GM18867 (cell line): ENCODE results near the gene CD74.
"Not testable (repeated sequence)": the region's sequence is repeated elsewhere in the genome, so short reads cannot be mapped to it uniquely, and the experiment has no call there.

ENCODE experiments used
- ATAC-seq: cut with Tn5 transposase; IDR thresholded peaks from one replicate; pipeline ENCODE4 v1.9.1; 2021; ENCODE audit warnings: mild to moderate bottlenecking, moderate library complexity; ENCODE audit not compliant: unreplicated experiment

Gene CD74

GRCh38 chr5:150441813-150442698, 29.3 kb upstream of the CD74 start:
- no peak for ATAC-seq

- no peak for ATAC-seq
These were observed 28.5 kb upstream of the CD74 start for GRCh38 chr5:150440948-150441812.

- no peak for ATAC-seq
These were observed 26.3 kb upstream of the CD74 start for GRCh38 chr5:150438873-150439546.

- peak; percentile 94 for ATAC-seq
These were observed 23.5 kb upstream of the CD74 start for GRCh38 chr5:150436141-150436680.

GRCh38 chr5:150434464-150434863, 21.8 kb upstream of the CD74 start:
- ATAC-seq = no peak

- ATAC-seq = no peak
These were observed 18.9 kb upstream of the CD74 start for GRCh38 chr5:150431574-150431973.

GRCh38 chr5:150431048-150431447, 18.3 kb upstream of the CD74 start:
- ATAC-seq = no peak

GRCh38 chr5:150429410-150429873, 16.7 kb upstream of the CD74 start:
- ATAC-seq = peak; percentile 79

- ATAC-seq = no peak
These were observed 16.3 kb upstream of the CD74 start for GRCh38 chr5:150428978-150429377.

GRCh38 chr5:150428106-150428876, 15.6 kb upstream of the CD74 start:
- no peak for ATAC-seq

GRCh38 chr5:150426165-150426564, 13.5 kb upstream of the CD74 start:
- ATAC-seq = not testable (repeated sequence)

- no peak for ATAC-seq
These were observed 10.0 kb upstream of the CD74 start for GRCh38 chr5:150422758-150423157.

- no peak for ATAC-seq
These were observed 9.4 kb upstream of the CD74 start for GRCh38 chr5:150422075-150422474.

- ATAC-seq = peak; percentile 76
These were observed 7.0 kb upstream of the CD74 start for GRCh38 chr5:150419630-150420270.

GRCh38 chr5:150413902-150414790, 1.4 kb upstream of the CD74 start:
- not testable (repeated sequence) for ATAC-seq

- no peak for ATAC-seq
These were observed 629 bp upstream of the CD74 start for GRCh38 chr5:150413176-150413901.

- peak; percentile 16 for ATAC-seq
These were observed 1.3 kb downstream of the CD74 start for GRCh38 chr5:150411245-150411979.
